ENCODE results near the gene MORN1. TPM values are rescaled to one million over a fixed set of nuclear protein-coding genes. Genes with fewer than 3 reads are reported as not detected.

Gene MORN1
- total and polyA plus RNA-seq, 2 of the 8 experiments (the other 6 are each of a cell fraction or from before 2014, with no cell fraction given), result 5.0 to 9.1 TPM

- Histone ChIP-seq H3K27ac (ENCODE audit: low read depth, low read length) (no peak overlapping the region), H2BK120ac (replicated peaks; ENCODE audit: low read depth, low read length) (no peak overlapping the region), H3K4me3 (ENCODE audit: extremely low read depth in 1 of 4, insufficient read depth in 2 of 4, low read depth in 3 of 4, low read length in 4 of 4) (no peak overlapping the region), H3K79me2 (ENCODE audit: control insufficient read depth in 1 of 2, insufficient read depth in 2 of 2, low read length in 2 of 2) (no peaks in the 10 kb centered on the region), H2AFZ (ENCODE audit: low read length) (no peak overlapping the region), H4K5ac (ENCODE audit: insufficient read length, low read depth, low read length) (no peak overlapping the region), H4K20me1 (replicated peaks in 1 of 2; ENCODE audit: control insufficient read depth in 1 of 2, insufficient read depth in 2 of 2, low read length in 2 of 2) (peaks cover 0 to 4% of the 10 kb centered on the region in 2 experiments), H2BK5ac (ENCODE audit: low read depth, low read length) (no peak overlapping the region), H4K91ac (replicated peaks; ENCODE audit: insufficient read length, low read length) (no peak overlapping the region), H2BK15ac (ENCODE audit: low read length) (no peak overlapping the region), H3K79me1 (ENCODE audit: low read depth, low read length) (no peaks in the 10 kb centered on the region), H3K9me3 (ENCODE audit: insufficient read depth in 2 of 2, low read depth in 1 of 2, low read length in 1 of 2) (no peaks in the 10 kb centered on the region), H2BK12ac (ENCODE audit: low read depth, low read length) (no peak overlapping the region), H3K27me3 (replicated peaks in 1 of 4; ENCODE audit: control insufficient read depth in 3 of 4, extremely low read depth in 1 of 4, insufficient read depth in 3 of 4, low read length in 3 of 4) (peaks cover 0 to 2% (median 0%) of the 10 kb centered on the region in 4 experiments; a peak in 2 of 7 replicates), H3K9ac (replicated peaks in 1 of 4; ENCODE audit: extremely low read depth in 1 of 4, low read depth in 3 of 4, low read length in 3 of 4) (no peak overlapping the region), H3K23me2 (ENCODE audit: low read depth, low read length) (peaks cover 8% of the 10 kb centered on the region), H3K4me1 (replicated peaks in 1 of 4; ENCODE audit: control insufficient read depth in 3 of 4, insufficient read depth in 4 of 4, low read length in 3 of 4) (peaks cover 0 to 11% (median 10%) of the 10 kb centered on the region in 4 experiments; a peak in 5 of 7 replicates), H4K8ac (ENCODE audit: extremely low read depth, insufficient read depth, low read length) (no peak overlapping the region), H3K36me3 (ENCODE audit: control insufficient read depth in 2 of 4, insufficient read depth in 4 of 4, low read length in 3 of 4) (no peaks in the 10 kb centered on the region), H3K18ac (ENCODE audit: extremely low read depth, low read length) (no peak overlapping the region), H3K56ac (replicated peaks; ENCODE audit: insufficient read length, low read depth, low read length) (no peak overlapping the region), H3K14ac (ENCODE audit: insufficient read length) (no peak overlapping the region), H2AK5ac (ENCODE audit: low read depth, low read length) (no peak overlapping the region), H3K23ac (ENCODE audit: insufficient read length) (no peak overlapping the region), H3K4me2 (ENCODE audit: insufficient read depth in 1 of 2, low read depth in 2 of 2, low read length in 2 of 2) (no peak overlapping the region), H2BK20ac (ENCODE audit: low read length) (no peak overlapping the region), H3K4ac (replicated peaks; ENCODE audit: insufficient read length, low read depth, low read length) (no peak overlapping the region)
- WGBS, 2 experiments (ENCODE audit: extremely low coverage in 1 of 2, insufficient coverage in 1 of 2, insufficient read length in 1 of 2, insufficient replicate concordance in 2 of 2, low coverage in 1 of 2, low lambda C conversion rate in 2 of 2, missing lambda C conversion rate in 1 of 2), result 85% methylated on average over 14 of the region's 14 CpGs; no CpG with 5 or more reads in 1 of the 2 experiments
- ChIA-PET CTCF (ENCODE audit: partially characterized antibody) (interaction anchor here (0.7 to 6.6 kb wide), 5 partner anchors 13 to 1056 kb away, joined by 3 to 48 read pairs (median 3); no protein-coding TSS in a partner anchor), POLR2A (ENCODE audit: partially characterized antibody) (interaction anchor here (1.1 kb wide), 1 partner anchor 130 kb away, joined by 3 read pairs; no protein-coding TSS in a partner anchor)
- no peak for FAIRE-seq
- no peak for DNase-seq (ENCODE audit: low read depth in 1 of 2, low spot score in 2 of 2)
- TF ChIP-seq SAP30 (IDR thresholded peaks at IDR 0.05; ENCODE audit: insufficient read depth, insufficient replicate concordance, low read length), result no peak
- no peak for TF ChIP-seq CHD1 (IDR thresholded peaks at IDR 0.05; ENCODE audit: low read depth, low read length)
- no peak for TF ChIP-seq USF2 (IDR thresholded peaks at IDR 0.05; ENCODE audit: low read length)
- no peak for TF ChIP-seq BRCA1 (IDR thresholded peaks at IDR 0.05; ENCODE audit: low read depth, low read length)
- TF ChIP-seq CBX8 (IDR thresholded peaks at IDR 0.05; ENCODE audit: borderline replicate concordance, low read depth, low read length), result no peak
- TF ChIP-seq CREB1 (IDR thresholded peaks at IDR 0.05), result no peak
- TF ChIP-seq POU5F1 (IDR thresholded peaks at IDR 0.05; ENCODE audit: low read depth, low read length), result no peak
- no peak for TF ChIP-seq SP4 (IDR thresholded peaks at IDR 0.05; ENCODE audit: low read length)
- TF ChIP-seq SUZ12 (IDR thresholded peaks at IDR 0.05; ENCODE audit: low read length), result no peak
- no peak for TF ChIP-seq BACH1 (IDR thresholded peaks at IDR 0.05; ENCODE audit: low read length)
- no peak for TF ChIP-seq BCL11A (IDR thresholded peaks at IDR 0.05; ENCODE audit: low read depth in 2 of 2, low read length in 2 of 2)
- TF ChIP-seq KDM1A (IDR thresholded peaks at IDR 0.05; ENCODE audit: borderline replicate concordance, low read length), result no peak
- TF ChIP-seq ZNF274 (IDR thresholded peaks at IDR 0.05; ENCODE audit: borderline replicate concordance, extremely low read depth, low read length), result no peak
- TF ChIP-seq TAF7 (optimal IDR thresholded peaks at IDR 0.05; ENCODE audit: borderline replicate concordance, low read depth, low read length), result no peak
Observed at GRCh38 chr1:2417833-2418225, 26.5 kb upstream of the MORN1 start.

All from H1 (cell line).